NB4 (cell line): ENCODE results near the gene TRIM2.

Experiments
- DNase-seq: peaks from one replicate; pipeline ENCODE4 v3.0.0; 2010; ENCODE audit warnings: low read depth
- H3K4me3 ChIP-seq: one replicate; pipeline ENCODE4 v1.5.1; 2011; ENCODE audit warnings: mild to moderate bottlenecking, low read depth, low read length, moderate library complexity
- MAX ChIP-seq: IDR thresholded peaks from 2 replicates; pipeline ENCODE4 v1.6.1; 2011; ENCODE audit warnings: low read depth, low read length
- MYC ChIP-seq: IDR thresholded peaks from 2 replicates; pipeline ENCODE4 v1.6.1; 2011; ENCODE audit warnings: low read depth, low read length
- POLR2A ChIP-seq: IDR thresholded peaks from 2 replicates; pipeline ENCODE4 v1.6.1; 2011; ENCODE audit warnings: mild to moderate bottlenecking; ENCODE audit not compliant: insufficient read length; ENCODE audit errors: extremely low read depth
- TF ChIP-seq, protein P1 (sequence below): IDR thresholded peaks from one replicate; pipeline ENCODE4 v1.5.1; 2012; ENCODE audit warnings: low read depth, low read length

TRIM2 gene

DNA sequence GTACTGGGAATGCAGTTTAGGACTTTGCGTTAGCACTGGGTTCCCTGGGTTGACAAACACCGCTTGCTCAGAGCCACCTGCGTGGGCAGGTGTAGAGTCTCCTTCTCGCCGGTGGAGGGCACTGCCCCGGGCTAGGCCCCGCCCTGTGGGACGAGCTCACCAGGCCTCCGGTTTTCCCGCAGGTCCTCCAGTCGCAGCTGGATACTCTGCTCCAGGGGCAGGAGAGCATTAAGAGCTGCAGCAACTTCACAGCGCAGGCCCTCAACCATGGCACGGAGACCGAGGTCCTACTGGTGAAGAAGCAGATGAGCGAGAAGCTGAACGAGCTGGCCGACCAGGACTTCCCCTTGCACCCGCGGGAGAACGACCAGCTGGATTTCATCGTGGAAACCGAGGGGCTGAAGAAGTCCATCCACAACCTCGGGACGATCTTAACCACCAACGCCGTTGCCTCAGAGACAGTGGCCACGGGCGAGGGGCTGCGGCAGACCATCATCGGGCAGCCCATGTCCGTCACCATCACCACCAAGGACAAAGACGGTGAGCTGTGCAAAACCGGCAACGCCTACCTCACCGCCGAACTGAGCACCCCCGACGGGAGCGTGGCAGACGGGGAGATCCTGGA lies 91.0 kb downstream of the TRIM2 start:
- TF ChIP-seq POLR2A (no peak), MYC (no peak), MAX (no peak)
- TF ChIP-seq, protein P1, sequence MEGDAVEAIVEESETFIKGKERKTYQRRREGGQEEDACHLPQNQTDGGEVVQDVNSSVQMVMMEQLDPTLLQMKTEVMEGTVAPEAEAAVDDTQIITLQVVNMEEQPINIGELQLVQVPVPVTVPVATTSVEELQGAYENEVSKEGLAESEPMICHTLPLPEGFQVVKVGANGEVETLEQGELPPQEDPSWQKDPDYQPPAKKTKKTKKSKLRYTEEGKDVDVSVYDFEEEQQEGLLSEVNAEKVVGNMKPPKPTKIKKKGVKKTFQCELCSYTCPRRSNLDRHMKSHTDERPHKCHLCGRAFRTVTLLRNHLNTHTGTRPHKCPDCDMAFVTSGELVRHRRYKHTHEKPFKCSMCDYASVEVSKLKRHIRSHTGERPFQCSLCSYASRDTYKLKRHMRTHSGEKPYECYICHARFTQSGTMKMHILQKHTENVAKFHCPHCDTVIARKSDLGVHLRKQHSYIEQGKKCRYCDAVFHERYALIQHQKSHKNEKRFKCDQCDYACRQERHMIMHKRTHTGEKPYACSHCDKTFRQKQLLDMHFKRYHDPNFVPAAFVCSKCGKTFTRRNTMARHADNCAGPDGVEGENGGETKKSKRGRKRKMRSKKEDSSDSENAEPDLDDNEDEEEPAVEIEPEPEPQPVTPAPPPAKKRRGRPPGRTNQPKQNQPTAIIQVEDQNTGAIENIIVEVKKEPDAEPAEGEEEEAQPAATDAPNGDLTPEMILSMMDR: no peak
- DNase-seq: no peak
- no peak overlapping the region for H3K4me3 ChIP-seq

DNA sequence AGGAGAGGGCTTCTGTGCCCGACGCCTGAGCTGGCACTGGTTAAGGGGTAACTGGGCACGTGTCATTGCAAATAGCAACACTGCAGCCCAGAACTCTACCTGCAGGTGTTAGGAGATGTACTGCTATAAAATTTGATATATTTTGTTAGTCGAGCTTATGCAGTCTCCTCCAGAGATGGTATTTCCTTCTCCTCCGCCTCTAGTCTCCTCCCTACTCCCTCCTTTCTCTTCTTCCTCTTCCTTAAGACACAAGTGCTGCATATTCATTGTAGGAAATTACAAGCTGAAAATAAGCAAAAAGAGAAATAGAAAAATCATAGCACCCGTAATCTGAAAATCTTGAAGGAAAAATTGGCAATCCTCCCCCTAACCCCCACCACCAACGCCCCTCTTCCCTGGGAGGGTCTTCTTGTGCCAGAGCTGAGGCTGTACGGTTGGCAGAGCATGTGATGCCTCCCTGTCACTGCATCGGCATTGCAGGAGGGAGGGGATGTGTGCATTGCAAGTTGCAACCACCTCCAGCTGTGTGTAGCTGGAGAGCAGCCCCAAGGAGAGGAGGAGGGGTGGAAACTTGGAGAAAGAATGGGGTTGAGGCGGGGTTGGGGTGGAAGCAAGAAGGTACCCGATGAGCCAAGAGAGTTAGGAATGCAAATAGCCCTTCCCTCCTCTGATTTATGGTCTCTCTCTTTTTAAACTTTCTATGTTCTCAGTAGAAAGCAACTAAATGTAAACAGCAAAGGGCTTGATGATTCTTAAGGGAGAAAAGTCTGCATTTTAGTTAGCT lies 92.0 kb downstream of the TRIM2 start:
- no peak for DNase-seq
- TF ChIP-seq POLR2A (no peak), MYC (no peak), MAX (no peak)
- TF ChIP-seq, protein P1: no peak
- no peak overlapping the region for H3K4me3 ChIP-seq

DNA sequence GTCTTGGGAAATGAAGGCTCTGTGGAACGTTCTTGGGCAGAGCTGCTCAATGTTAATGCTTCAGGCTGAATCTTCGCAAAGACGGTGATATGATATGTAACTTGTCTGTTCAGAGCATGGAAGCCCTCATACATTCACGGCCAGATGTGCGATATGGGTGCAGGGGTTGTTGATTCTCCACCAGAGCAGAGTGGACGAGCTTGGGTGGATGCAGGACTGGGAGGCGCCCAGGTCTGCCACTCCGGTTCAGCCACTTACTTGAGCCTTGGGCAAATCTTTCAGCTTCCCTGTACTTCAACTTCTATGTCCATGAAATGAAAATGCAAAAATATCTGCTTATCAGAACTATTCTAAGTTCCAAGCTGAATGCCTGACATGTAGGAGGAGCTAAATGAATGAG lies 92.9 kb downstream of the TRIM2 start:
- no peak for TF ChIP-seq POLR2A
- TF ChIP-seq MYC: no peak
- TF ChIP-seq, protein P1: no peak
- no peak for TF ChIP-seq MAX
- DNase-seq: no peak
- H3K4me3 ChIP-seq: no peak overlapping the region

GRCh38 chr4:153310793-153311192 lies 106.5 kb downstream of the TRIM2 start:
- no peak overlapping the region for H3K4me3 ChIP-seq
- TF ChIP-seq, protein P1: no peak
- TF ChIP-seq POLR2A (no peak), MYC (no peak)
- no peak for DNase-seq

- H3K4me3 ChIP-seq: no peak overlapping the region
- TF ChIP-seq, protein P1: no peak
- no peak for TF ChIP-seq POLR2A
- no peak for TF ChIP-seq MYC
- no peak for TF ChIP-seq MAX
Measured at GRCh38 chr4:153314915-153315314, 110.7 kb downstream of the TRIM2 start.

More at GRCh38 chr4:153314915-153315314, 110.7 kb downstream of the TRIM2 start:
- no peak for DNase-seq
